Activated CD4-positive, alpha-beta T cell treated with anti-CD3 and anti-CD28 coated beads, Interleukin-2, amount 50 U/mL, for 48 hours (primary cell): ENCODE data around the gene PACSIN2.
"Not testable (repeated sequence)": the region's sequence is repeated elsewhere in the genome, so short reads cannot be mapped to it uniquely, and the experiment has no call there.

Experiments used
- DNase-seq, 2 experiments: peaks; one replicate each; pipeline ENCODE4 v3.0.0-alpha.2; 2020

The PACSIN2 gene

DNA sequence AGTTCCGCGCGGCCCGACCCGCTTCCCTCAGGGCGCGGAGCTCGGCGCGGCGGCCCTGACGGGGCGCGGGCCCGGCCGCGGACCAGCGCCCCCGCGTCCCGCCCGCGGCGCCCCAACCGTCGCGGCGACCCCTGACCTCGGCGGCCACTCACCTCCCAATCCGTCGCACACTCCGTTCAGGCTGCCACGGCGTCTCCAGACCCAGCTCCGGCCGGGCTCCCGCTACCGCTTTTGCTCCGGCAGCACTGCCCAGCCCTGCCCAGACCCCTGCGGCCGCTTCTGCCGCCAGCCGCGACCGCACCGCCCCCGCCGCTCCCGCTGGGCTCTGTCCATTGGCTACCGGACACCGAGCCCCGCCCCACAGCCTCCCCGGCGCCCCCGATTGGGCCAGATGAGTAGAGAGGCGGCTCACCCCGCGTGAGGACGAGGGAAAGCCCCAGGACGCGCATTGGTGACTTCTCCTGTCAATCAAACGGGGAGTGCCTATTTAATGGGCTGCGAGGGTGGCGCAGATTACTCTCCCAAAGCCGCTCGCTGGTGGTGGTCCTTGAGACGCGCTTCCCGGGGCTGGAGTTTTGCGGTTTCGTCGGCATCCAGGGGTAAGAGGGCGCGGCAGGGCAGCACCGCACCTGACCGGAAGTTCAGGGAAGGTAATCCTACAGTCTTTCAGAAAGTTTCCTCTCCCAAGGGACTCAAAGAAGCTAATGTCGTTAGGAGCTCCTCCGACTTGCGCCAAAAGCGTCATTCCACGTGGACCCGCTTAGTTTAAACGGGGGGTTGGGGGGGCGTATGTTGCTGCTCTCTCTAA, at the start of gene PACSIN2:
PACSIN2 (minus strand) TSS at position 281 of the 808 bp plus-strand sequence. CDS start 103,069 bp downstream, outside the sequence.
- DNase-seq, result peak; percentile 99

DNA sequence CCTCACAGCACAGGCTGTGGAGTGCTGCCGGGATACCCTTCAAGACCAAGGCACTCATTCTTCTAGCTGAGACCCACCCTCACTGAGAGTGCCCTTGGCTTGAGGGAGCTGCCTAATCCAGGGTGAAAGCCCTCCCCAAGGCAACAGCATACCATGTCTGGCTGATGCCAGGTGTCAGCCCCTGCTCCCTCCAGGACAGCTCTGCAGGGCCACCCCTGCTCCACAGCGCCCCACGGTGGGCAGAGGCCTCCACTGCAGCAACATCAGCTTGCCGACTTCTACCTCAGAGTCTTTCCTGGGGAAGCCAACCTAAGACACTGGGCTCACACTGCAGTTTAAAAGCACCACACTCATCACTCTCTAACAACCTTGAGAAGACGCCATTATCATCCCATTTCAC, 45.2 kb upstream of the PACSIN2 start:
- DNase-seq, result peak; percentile 63 to 72

DNA sequence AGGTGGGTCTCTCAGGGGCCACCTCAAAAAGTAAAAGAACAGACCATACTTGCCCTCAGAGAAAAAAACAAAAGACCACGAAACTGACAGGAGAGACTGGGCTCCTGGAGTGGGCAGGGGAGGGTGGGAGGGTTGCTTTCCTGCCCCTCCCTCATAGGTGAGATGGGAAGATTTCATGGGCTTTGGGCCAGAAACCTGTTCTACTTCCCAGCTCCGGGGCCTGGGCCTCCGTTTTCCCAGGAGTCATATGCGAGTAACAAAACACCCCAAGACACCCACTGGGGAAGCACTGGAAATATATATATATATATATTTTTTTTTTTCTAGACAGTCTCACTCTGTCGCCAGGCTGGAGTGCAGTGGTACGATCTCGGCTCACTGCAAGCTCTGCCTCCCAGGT, 42.7 kb upstream of the PACSIN2 start:
- no peak for DNase-seq

GRCh38 chr22:43053176-43053575, 38.2 kb upstream of the PACSIN2 start:
- DNase-seq, result no peak

DNA sequence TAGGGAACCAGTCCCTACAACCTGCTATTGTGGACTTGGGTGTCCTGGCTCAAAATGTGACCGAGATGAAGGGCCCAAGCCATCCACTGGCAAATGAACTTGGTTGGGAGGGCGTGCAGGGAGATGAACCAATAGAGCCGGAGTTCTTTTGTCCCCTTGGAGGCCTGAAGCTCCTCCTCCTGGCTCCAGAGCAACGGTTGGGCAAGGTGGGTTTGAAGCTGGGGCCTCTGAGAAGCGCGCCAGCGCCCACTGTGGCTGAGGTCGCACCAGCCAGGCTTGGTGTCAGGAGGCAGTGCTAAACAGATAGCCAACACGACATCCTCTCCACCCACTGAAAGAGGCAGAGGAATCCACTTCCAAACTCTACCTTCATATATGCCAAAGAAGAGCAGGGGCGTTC, 36.0 kb upstream of the PACSIN2 start:
- DNase-seq, result no peak

DNA sequence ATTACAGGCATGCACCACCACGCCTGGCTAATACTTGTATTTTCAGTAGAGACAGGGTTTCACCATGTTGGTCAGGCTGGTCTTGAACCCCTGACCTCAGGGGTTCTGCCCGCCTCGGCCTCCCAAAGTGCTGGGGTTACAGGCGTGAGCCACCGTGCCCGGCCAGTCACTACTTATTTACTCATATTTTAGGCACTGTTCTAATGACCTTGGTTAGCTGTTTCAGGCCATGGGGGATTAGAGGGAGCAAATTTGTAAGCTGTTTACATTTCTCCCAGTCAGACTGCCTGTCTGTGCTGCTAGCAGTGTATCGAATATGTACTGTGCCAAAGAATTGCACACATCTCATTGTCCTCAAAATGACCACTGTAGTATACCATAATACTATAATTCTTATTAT, 32.7 kb upstream of the PACSIN2 start:
- DNase-seq, result no peak

GRCh38 chr22:43044290-43044712, 29.4 kb upstream of the PACSIN2 start:
- no peak for DNase-seq

- DNase-seq, result no peak
Measured at GRCh38 chr22:43042101-43042780, 27.3 kb upstream of the PACSIN2 start.

GRCh38 chr22:43039800-43040199, 24.9 kb upstream of the PACSIN2 start:
- no peak for DNase-seq

GRCh38 chr22:43038325-43038724, 23.4 kb upstream of the PACSIN2 start:
- no peak for DNase-seq

GRCh38 chr22:43036282-43036829, 21.4 kb upstream of the PACSIN2 start:
- DNase-seq, result no peak

GRCh38 chr22:43035250-43035649, 20.3 kb upstream of the PACSIN2 start:
- no peak for DNase-seq

GRCh38 chr22:43031617-43032016, 16.7 kb upstream of the PACSIN2 start:
- no peak for DNase-seq

DNA sequence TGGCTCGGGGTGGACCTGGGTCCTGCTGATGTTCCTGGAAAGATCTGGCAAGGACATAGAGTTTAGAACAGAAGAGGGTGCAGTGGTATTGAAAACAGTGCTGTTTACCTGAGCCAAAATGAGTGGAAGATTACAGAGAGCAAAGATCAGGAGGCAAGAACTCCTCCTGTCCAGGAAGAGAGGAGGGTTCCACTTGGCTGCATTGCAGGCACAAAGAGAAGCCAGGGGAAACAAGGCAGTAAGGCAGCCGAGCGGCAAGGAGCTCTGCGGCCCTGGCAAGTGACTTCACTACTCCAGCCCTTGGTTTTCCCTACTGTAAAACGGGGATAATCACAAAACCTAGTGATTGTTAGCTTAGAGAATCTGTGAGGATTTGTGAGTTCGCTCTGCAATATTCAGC, 3.7 kb upstream of the PACSIN2 start:
- no peak for DNase-seq

- no peak for DNase-seq
Measured at GRCh38 chr22:43017525-43018460, 2.8 kb upstream of the PACSIN2 start.

- not testable (repeated sequence) for DNase-seq
Measured at GRCh38 chr22:43016150-43016549, 1.2 kb upstream of the PACSIN2 start.

GRCh38 chr22:43015677-43016042, 711 bp upstream of the PACSIN2 start:
- no peak for DNase-seq

DNA sequence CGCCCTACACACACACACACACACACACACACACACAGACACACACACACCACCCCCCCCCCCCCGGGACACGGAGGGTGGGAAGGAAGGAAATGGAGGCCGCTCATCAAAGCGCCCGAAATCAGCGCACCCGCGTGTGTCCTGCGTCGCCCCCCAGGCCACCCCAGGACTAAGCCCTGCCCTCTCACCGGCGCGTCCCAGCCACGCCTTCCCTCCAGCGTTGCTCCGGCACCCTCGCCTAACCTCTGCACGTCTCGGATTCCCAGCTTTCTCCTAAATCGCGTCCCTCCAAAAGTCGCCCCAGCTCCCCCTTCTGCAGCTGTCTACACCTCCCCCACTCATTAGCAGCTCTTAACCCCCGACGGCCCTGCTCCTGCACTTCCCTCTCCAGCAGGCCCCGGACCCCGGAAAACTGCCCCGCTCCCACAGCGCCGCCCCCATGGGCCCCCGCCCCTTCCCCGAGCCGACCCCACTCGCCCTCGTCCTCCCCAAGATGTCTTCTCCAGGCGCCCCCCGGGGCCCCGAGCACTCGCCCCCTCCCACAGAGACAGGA, 557 bp downstream of the PACSIN2 start:
- DNase-seq, result peak; percentile 36 to 39

DNA sequence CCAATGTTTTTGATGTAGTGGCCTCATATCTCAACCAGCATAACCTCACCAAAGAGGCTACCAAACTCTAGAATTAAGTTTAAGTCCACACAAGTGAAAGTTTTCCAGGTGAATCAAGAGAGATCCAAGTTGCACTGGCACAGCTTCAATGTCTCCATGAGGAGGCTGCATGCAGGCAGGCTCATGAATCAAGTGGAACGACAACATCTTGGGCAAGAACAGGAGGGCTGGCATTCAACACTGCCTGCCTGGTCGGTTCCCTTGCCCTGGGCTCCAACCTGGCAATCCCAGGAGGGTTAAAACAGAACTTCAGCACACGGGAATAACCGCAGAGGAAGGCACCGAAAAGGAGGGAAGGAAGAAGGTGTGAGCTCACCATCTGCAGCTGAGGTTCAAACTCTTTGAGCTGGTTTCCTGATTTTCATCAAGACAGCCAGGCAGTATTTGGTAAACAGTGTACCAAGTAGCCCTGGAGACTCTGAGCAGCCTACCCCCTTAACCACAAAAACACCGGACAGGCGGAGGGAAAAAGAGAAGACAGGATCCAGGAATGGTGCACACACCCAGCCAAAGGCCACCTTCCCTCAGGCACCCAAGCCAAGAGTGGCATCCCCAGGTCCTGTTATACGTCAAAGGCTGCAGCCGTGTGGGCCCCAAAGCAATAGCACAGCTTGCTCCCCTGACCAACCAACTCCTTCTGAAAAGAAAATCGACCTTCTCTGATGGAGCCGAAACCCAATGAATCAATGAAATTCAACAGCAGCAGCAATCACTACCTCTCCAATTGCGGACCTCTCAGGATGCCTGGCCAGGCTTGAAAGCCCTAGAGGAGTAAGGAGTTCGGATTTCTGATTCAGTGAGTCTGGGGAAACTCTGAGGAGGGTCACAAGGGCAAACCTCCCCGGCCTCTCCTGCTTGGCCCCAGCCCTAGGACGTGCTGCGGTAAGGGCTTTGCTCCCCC, 1.3 kb downstream of the PACSIN2 start:
- DNase-seq, result peak in 1 of 2 experiments; percentile 40

DNA sequence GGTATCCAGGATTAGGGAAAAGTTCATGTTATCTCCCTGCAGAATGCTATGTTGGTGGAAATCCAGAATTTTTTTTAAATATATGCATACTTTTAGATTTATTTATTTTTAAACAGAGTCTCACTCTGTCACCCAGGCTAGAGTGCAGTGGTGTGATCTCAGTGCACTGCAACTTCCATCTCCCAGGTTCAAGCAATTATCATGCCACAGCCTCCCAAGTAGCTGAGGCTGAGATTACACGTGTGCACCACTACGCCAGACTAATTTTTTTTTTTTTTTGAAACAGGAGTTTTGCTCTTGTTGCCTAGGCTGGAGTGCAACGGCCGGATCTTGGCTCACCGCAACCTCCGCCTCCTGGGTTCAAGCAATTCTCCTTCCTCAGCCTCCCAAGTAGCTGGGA, 2.6 kb downstream of the PACSIN2 start:
- DNase-seq, result no peak

- DNase-seq, result no peak
Measured at GRCh38 chr22:43011079-43011478, 3.9 kb downstream of the PACSIN2 start.
